CD14-positive monocyte (primary cell): Measurements from ENCODE around the gene TM9SF3. TPM values are rescaled to one million over a fixed set of nuclear protein-coding genes. Genes with fewer than 3 reads are reported as not detected.

Experiments used
- DNase-seq, 3 donors: peaks; one replicate each; pipeline ENCODE4 v3.0.0-alpha.2; 2011 to 2022
- H2AFZ ChIP-seq: 2 replicates; pipeline ENCODE4 v1.6.0; 2012; ENCODE audit warnings: mild to moderate bottlenecking, low read depth, low read length, inconsistent platforms; ENCODE audit not compliant: insufficient read depth, poor library complexity, severe bottlenecking
- H3K27ac ChIP-seq, 2 donors: 1 replicate in 1 of 2; 2 replicates in 1 of 2; pipeline ENCODE4 v1.5.1; 2012 to 2013; ENCODE audit warnings: low read length in 2 of 2, control low read depth in 1 of 2, inconsistent platforms in 1 of 2, low read depth in 1 of 2, mild to moderate bottlenecking in 1 of 2
- H3K27me3 ChIP-seq, 2 donors: one replicate each; pipeline versions ENCODE4 v1.6.0 to v1.6.1; 2011 to 2013; ENCODE audit warnings: low read length in 2 of 2; ENCODE audit not compliant: control insufficient read depth in 2 of 2, insufficient read depth in 2 of 2
- H3K36me3 ChIP-seq, 2 donors: replicated peaks in 1 of 2; 1 replicate in 1 of 2; 2 replicates in 1 of 2; pipeline versions ENCODE4 v1.5.1 to v1.6.1; 2012 to 2013; ENCODE audit warnings: low read length in 2 of 2, control low read depth in 1 of 2, inconsistent platforms in 1 of 2, mild to moderate bottlenecking in 1 of 2; ENCODE audit not compliant: insufficient read depth in 2 of 2, control insufficient read depth in 1 of 2
- H3K4me1 ChIP-seq, 2 donors: 1 replicate in 1 of 2; 2 replicates in 1 of 2; pipeline versions ENCODE4 v1.5.1 to v1.6.1; 2012 to 2013; ENCODE audit warnings: low read length in 2 of 2, control low read depth in 1 of 2, inconsistent platforms in 1 of 2, mild to moderate bottlenecking in 1 of 2, moderate library complexity in 1 of 2; ENCODE audit not compliant: insufficient read depth in 2 of 2, control insufficient read depth in 1 of 2
- H3K4me2 ChIP-seq: replicated peaks from 2 replicates; pipeline ENCODE3; 2012; ENCODE audit warnings: low read length, moderate library complexity, mild to moderate bottlenecking; ENCODE audit not compliant: poor library complexity, severe bottlenecking; ENCODE audit errors: extremely low read depth
- H3K4me3 ChIP-seq, 3 experiments: fragments of 200-600 bp in 1 of 3; sonication (generic) in 1 of 3; replicated peaks in 1 of 3; 1 replicate in 2 of 3; 2 replicates in 1 of 3; pipeline ENCODE4 v1.5.1; 2011 to 2013; ENCODE audit warnings: low read length in 3 of 3, mild to moderate bottlenecking in 3 of 3, control low read depth in 2 of 3, low read depth in 2 of 3, inconsistent platforms in 1 of 3, moderate library complexity in 1 of 3
- H3K79me2 ChIP-seq: 2 replicates; pipeline ENCODE4 v1.6.0; 2012; ENCODE audit warnings: mild to moderate bottlenecking, control low read depth, inconsistent platforms, low read length, moderate library complexity; ENCODE audit not compliant: insufficient read depth
- H3K9ac ChIP-seq: 2 replicates; pipeline ENCODE4 v1.6.0; 2017; ENCODE audit warnings: low read length, mild to moderate bottlenecking; ENCODE audit not compliant: insufficient read depth, poor library complexity, severe bottlenecking
- H3K9me3 ChIP-seq, 2 donors: replicated peaks in 1 of 2; 1 replicate in 1 of 2; 2 replicates in 1 of 2; pipeline versions ENCODE4 v1.5.1 to v1.6.1; 2012 to 2013; ENCODE audit warnings: low read length in 2 of 2, control low read depth in 1 of 2; ENCODE audit not compliant: control insufficient read depth in 1 of 2, insufficient read depth in 1 of 2
- H4K20me1 ChIP-seq: 2 replicates; pipeline ENCODE4 v1.6.0; 2012; ENCODE audit warnings: mild to moderate bottlenecking, low read length, control low read depth, moderate library complexity; ENCODE audit not compliant: insufficient read depth
- H3K27ac Mint-ChIP-seq, 7 donors: one replicate each; pipeline ENCODE4 v1.8.0; 2020; ENCODE audit warnings: mild to moderate bottlenecking in 7 of 7, mixed read lengths in 7 of 7, moderate library complexity in 6 of 7, inconsistent platforms in 2 of 7
- H3K27me3 Mint-ChIP-seq, 3 donors: one replicate each; pipeline ENCODE4 v1.8.0; 2021 to 2022; ENCODE audit warnings: low read depth in 3 of 3, mild to moderate bottlenecking in 3 of 3, mixed read lengths in 3 of 3, moderate library complexity in 3 of 3, inconsistent platforms in 1 of 3
- H3K36me3 Mint-ChIP-seq, 2 donors: one replicate each; pipeline ENCODE4 v1.8.0; 2020; ENCODE audit warnings: mixed read lengths in 2 of 2, inconsistent platforms in 1 of 2, mild to moderate bottlenecking in 1 of 2
- H3K4me1 Mint-ChIP-seq: one replicate; pipeline ENCODE4 v1.8.0; 2020; ENCODE audit warnings: mild to moderate bottlenecking, mixed read lengths
- H3K4me3 Mint-ChIP-seq, 2 donors: one replicate each; pipeline ENCODE4 v1.8.0; 2020; ENCODE audit warnings: mild to moderate bottlenecking in 2 of 2, mixed read lengths in 2 of 2, moderate library complexity in 1 of 2
- H3K9me3 Mint-ChIP-seq, 7 donors: one replicate each; pipeline ENCODE4 v1.8.0; 2020 to 2022; ENCODE audit warnings: mixed read lengths in 7 of 7, mild to moderate bottlenecking in 6 of 7, moderate library complexity in 6 of 7, inconsistent platforms in 2 of 7
- WGBS: methylation state at CpG from one replicate; pipeline ENCODE4 v1.1.5; 2013; ENCODE audit warnings: missing lambda C conversion rate; ENCODE audit not compliant: insufficient coverage; 5-methylcytosine and 5-hydroxymethylcytosine counted together
- intact Hi-C, 2 donors: fragments of 100-400 bp; cut with micrococcal nuclease; formaldehyde crosslinking; loops; one replicate each; pipeline versions ENCODE4 v1.15.0 to v1.15.1; 2023
- polyA plus RNA-seq, 3 donors: library from polyadenylated mRNA; depleted of rRNA in 1 of 3; unstranded in 2 of 3; stranded (reverse) in 1 of 3; fragments of 300-500 nt in 2 of 3; fragments of >200 nt in 1 of 3; fragmentation: Illumina TruSeq in 2 of 3; gene quantifications; 1 replicate in 2 of 3; 2 replicates in 1 of 3; pipeline ENCODE4 v1.2.3, GENCODE V29; 2012 to 2021
- TF ChIP-seq, protein P1 (sequence below): fragments of 200-600 bp; IDR thresholded peaks from one replicate; pipeline ENCODE4 v1.8.0; 2022; ENCODE audit warnings: antibody characterized with exemption, mild to moderate bottlenecking

TM9SF3 gene
- polyA plus RNA-seq, 3 donors, result 23.9 to 67.1 (median 59.9) TPM

DNA sequence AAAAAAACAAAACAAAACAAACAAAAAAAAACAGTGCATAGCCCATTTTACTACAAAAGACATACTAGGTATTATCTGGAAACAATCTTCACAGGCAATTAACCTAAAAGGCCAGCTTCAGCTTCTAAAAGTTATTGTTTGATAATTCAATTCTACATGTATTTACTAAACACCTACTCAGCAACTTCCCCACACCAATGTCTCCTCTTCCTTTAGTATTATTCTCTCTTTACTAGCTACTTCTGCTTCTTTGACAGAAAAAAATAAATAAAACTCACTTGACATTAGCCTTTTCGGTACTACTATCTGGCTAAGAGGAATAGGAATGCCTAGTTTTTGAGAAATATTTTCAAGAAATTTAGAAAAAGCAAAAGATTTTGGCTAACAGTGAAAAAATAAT lies 2.8 kb downstream of the TM9SF3 start:
- peaks cover 32 to 44% of the 10 kb centered on the region in 2 donors for H3K4me1 ChIP-seq
- no peaks in the 10 kb centered on the region for H3K36me3 ChIP-seq
- peaks cover 49% of the 10 kb centered on the region for H3K4me1 Mint-ChIP-seq
- peaks cover 76% of the 10 kb centered on the region for H3K79me2 ChIP-seq
- H3K4me3 ChIP-seq, result no peak overlapping the region
- peak overlapping the region; percentile 27 for H3K4me2 ChIP-seq
- H3K27me3 ChIP-seq, result no peaks in the 10 kb centered on the region
- peak overlapping the region; percentile 32 to 60 for H3K27ac ChIP-seq
- peak overlapping the region in 1 of 2 donors; percentile 39 for H3K4me3 Mint-ChIP-seq
- no peak overlapping the region for H3K9ac ChIP-seq
- no peaks in the 10 kb centered on the region for H3K9me3 ChIP-seq
- TF ChIP-seq, protein P1, sequence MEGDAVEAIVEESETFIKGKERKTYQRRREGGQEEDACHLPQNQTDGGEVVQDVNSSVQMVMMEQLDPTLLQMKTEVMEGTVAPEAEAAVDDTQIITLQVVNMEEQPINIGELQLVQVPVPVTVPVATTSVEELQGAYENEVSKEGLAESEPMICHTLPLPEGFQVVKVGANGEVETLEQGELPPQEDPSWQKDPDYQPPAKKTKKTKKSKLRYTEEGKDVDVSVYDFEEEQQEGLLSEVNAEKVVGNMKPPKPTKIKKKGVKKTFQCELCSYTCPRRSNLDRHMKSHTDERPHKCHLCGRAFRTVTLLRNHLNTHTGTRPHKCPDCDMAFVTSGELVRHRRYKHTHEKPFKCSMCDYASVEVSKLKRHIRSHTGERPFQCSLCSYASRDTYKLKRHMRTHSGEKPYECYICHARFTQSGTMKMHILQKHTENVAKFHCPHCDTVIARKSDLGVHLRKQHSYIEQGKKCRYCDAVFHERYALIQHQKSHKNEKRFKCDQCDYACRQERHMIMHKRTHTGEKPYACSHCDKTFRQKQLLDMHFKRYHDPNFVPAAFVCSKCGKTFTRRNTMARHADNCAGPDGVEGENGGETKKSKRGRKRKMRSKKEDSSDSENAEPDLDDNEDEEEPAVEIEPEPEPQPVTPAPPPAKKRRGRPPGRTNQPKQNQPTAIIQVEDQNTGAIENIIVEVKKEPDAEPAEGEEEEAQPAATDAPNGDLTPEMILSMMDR, result no peak
- H3K27me3 Mint-ChIP-seq, result peaks cover 0 to 2% (median 0%) of the 10 kb centered on the region in 3 donors
- H4K20me1 ChIP-seq, result peaks cover 72% of the 10 kb centered on the region
- intact Hi-C loops, result loop anchor here in 1 of 2 donors (10.0 kb wide), 2 partner anchors 131 to 209 kb away; no protein-coding TSS in a partner anchor
- WGBS, result no CpG with 5 or more reads among the region's 1 CpG
- peak in 1 of 3 donors; percentile 28 for DNase-seq
- no peak overlapping the region for H2AFZ ChIP-seq
- H3K36me3 Mint-ChIP-seq, result peaks cover 2 to 6% of the 10 kb centered on the region in 2 donors
- H3K27ac Mint-ChIP-seq, result peak overlapping the region in 4 of 7 donors; percentile 78 to 84 (median 80)
- peaks cover 0 to 3% (median 0%) of the 10 kb centered on the region in 7 donors for H3K9me3 Mint-ChIP-seq

DNA sequence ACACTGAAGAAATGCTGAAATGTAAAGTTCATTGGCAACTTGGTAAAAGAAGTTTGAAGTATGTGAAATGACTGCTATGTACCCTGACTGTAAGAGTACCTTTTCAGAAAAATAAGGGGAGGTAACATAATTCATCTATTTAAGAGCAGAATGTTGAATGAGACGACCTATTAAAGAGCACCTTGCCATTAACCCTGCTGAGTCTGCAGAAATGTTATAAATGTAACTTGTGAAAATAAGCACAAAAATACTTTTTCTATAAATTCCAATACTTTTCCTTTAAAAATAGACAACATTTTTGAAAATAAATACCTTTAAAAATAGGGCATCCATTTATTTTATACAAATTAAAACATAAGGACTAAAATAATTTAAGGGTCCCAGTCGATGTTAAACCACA lies 7.7 kb downstream of the TM9SF3 start:
- WGBS, result no CpG with 5 or more reads among the region's 2 CpGs
- no peak overlapping the region for H3K27ac ChIP-seq
- Mint-ChIP-seq H3K27ac (no peak overlapping the region), H3K9me3 (peaks cover 0 to 3% (median 0%) of the 10 kb centered on the region in 7 donors), H3K4me3 (no peak overlapping the region), H3K4me1 (peaks cover 52% of the 10 kb centered on the region), H3K27me3 (peaks cover 0 to 2% (median 0%) of the 10 kb centered on the region in 3 donors), H3K36me3 (peaks cover 17 to 28% of the 10 kb centered on the region in 2 donors)
- no peaks in the 10 kb centered on the region for H3K27me3 ChIP-seq
- H3K36me3 ChIP-seq, result peaks cover 8 to 23% of the 10 kb centered on the region in 2 donors
- H3K9me3 ChIP-seq, result no peaks in the 10 kb centered on the region
- intact Hi-C loops, result no loop called here
- H4K20me1 ChIP-seq, result peaks cover 98% of the 10 kb centered on the region
- peaks cover 99% of the 10 kb centered on the region for H3K79me2 ChIP-seq
- H2AFZ ChIP-seq, result no peak overlapping the region
- H3K4me1 ChIP-seq, result peaks cover 8 to 18% of the 10 kb centered on the region in 2 donors
- H3K4me2 ChIP-seq, result no peak overlapping the region
- no peak for DNase-seq
- no peak overlapping the region for H3K4me3 ChIP-seq
- TF ChIP-seq, protein P1, result no peak
- no peak overlapping the region for H3K9ac ChIP-seq
